Ishikawa (cell line): ENCODE measurements around the gene PPP1R3C.

Experiments used
- CEBPB ChIP-seq: IDR thresholded peaks from 2 replicates; pipeline ENCODE4 v1.6.1; 2012
- CREB1 ChIP-seq: IDR thresholded peaks from 2 replicates; pipeline ENCODE4 v1.6.1; 2012; ENCODE audit warnings: low read depth
- EGR1 ChIP-seq: IDR thresholded peaks from 2 replicates; pipeline ENCODE4 v1.6.1; 2012
- EP300 ChIP-seq: IDR thresholded peaks from 2 replicates; pipeline ENCODE4 v1.6.1; 2012; ENCODE audit warnings: borderline replicate concordance
- FOXM1 ChIP-seq: IDR thresholded peaks from 2 replicates; pipeline ENCODE4 v1.6.1; 2012; ENCODE audit warnings: low read depth, borderline replicate concordance
- MAX ChIP-seq: IDR thresholded peaks from 2 replicates; pipeline ENCODE4 v1.6.1; 2012
- NFIC ChIP-seq: IDR thresholded peaks from 2 replicates; pipeline ENCODE4 v1.6.1; 2012
- RAD21 ChIP-seq: IDR thresholded peaks from 2 replicates; pipeline ENCODE4 v1.6.1; 2012; ENCODE audit warnings: low read depth
- REST ChIP-seq: IDR thresholded peaks from 2 replicates; pipeline ENCODE4 v1.6.1; 2012; ENCODE audit warnings: low read depth, mild to moderate bottlenecking
- TAF1 ChIP-seq: IDR thresholded peaks from 2 replicates; pipeline ENCODE4 v1.6.1; 2012; ENCODE audit warnings: low read depth, mild to moderate bottlenecking
- TCF12 ChIP-seq: IDR thresholded peaks from 2 replicates; pipeline ENCODE4 v1.6.1; 2012; ENCODE audit warnings: low read depth
- TEAD4 ChIP-seq: IDR thresholded peaks from 2 replicates; pipeline ENCODE4 v1.6.1; 2012
- USF1 ChIP-seq: IDR thresholded peaks from 2 replicates; pipeline ENCODE4 v1.6.1; 2012
- YY1 ChIP-seq: IDR thresholded peaks from 2 replicates; pipeline ENCODE4 v1.6.1; 2012; ENCODE audit warnings: low read depth
- ZBTB7A ChIP-seq: IDR thresholded peaks from 2 replicates; pipeline ENCODE4 v1.6.1; 2012; ENCODE audit warnings: low read depth

PPP1R3C gene

GRCh38 chr10:91602868-91603568 is 29.9 kb downstream of the PPP1R3C start:
- TF ChIP-seq CREB1 = no peak
- TF ChIP-seq TCF12 = no peak
- no peak for TF ChIP-seq YY1
- no peak for TF ChIP-seq USF1
- TF ChIP-seq ZBTB7A = no peak

GRCh38 chr10:91602449-91602848 is 30.4 kb downstream of the PPP1R3C start:
- TF ChIP-seq EGR1 (no peak), MAX (no peak), ZBTB7A (no peak), YY1 (no peak), TCF12 (no peak)

- no peak for TF ChIP-seq RAD21
Measured at GRCh38 chr10:91601212-91601611, 31.7 kb downstream of the PPP1R3C start.

- TF ChIP-seq TEAD4 (0 out of 2 replicates have a peak, but pooled peaks have one; percentile 21), EGR1 (no peak), CEBPB (no peak)
Measured at GRCh38 chr10:91598211-91598977, 34.5 kb downstream of the PPP1R3C start.

- peak; percentile 65; the same call in 1 of the 2 replicates for TF ChIP-seq NFIC
- TF ChIP-seq TEAD4 = no peak
Measured at GRCh38 chr10:91597197-91597881, 35.5 kb downstream of the PPP1R3C start.

- TF ChIP-seq TEAD4 = no peak
- TF ChIP-seq CEBPB = no peak
- TF ChIP-seq MAX = no peak
- TF ChIP-seq EGR1 = no peak
- TF ChIP-seq USF1 = no peak
- no peak for TF ChIP-seq TAF1
- no peak for TF ChIP-seq CREB1
- TF ChIP-seq RAD21 = no peak
- TF ChIP-seq TCF12 = no peak
- TF ChIP-seq ZBTB7A = no peak
- no peak for TF ChIP-seq NFIC
- TF ChIP-seq REST = no peak
- TF ChIP-seq EP300 = no peak
- TF ChIP-seq YY1 = no peak
- no peak for TF ChIP-seq FOXM1
Measured at GRCh38 chr10:91596825-91597196, 36.1 kb downstream of the PPP1R3C start.

GRCh38 chr10:91593834-91594233 is 39.0 kb downstream of the PPP1R3C start:
- TF ChIP-seq USF1 (no peak), MAX (no peak), FOXM1 (no peak), NFIC (no peak), REST (no peak), CEBPB (no peak), TAF1 (no peak), EGR1 (no peak), CREB1 (no peak), EP300 (no peak), TCF12 (no peak), ZBTB7A (no peak)
